HG03378 (cell line): ENCODE results near the gene RUNX3.

Experiments
- ATAC-seq: cut with Tn5 transposase; IDR thresholded peaks from one replicate; pipeline ENCODE4 v1.9.1; 2021; ENCODE audit warnings: mild to moderate bottlenecking, moderate library complexity; ENCODE audit not compliant: unreplicated experiment

The RUNX3 gene

GRCh38 chr1:24948079-24948827, 18.2 kb upstream of the RUNX3 start:
- ATAC-seq: no peak

GRCh38 chr1:24946861-24947658, 17.0 kb upstream of the RUNX3 start:
- ATAC-seq: peak; percentile 71

GRCh38 chr1:24945354-24946326, 15.6 kb upstream of the RUNX3 start:
- ATAC-seq: no peak

- ATAC-seq: no peak
These were observed 14.2 kb upstream of the RUNX3 start for GRCh38 chr1:24944318-24944717.

GRCh38 chr1:24942789-24943188, 12.7 kb upstream of the RUNX3 start:
- ATAC-seq: no peak

- ATAC-seq: no peak
These were observed 11.5 kb upstream of the RUNX3 start for GRCh38 chr1:24941564-24941963.

GRCh38 chr1:24940231-24940630, 10.2 kb upstream of the RUNX3 start:
- no peak for ATAC-seq

- ATAC-seq: no peak
These were observed 9.7 kb upstream of the RUNX3 start for GRCh38 chr1:24939675-24940193.

GRCh38 chr1:24939040-24939674, 9.1 kb upstream of the RUNX3 start:
- ATAC-seq: no peak

GRCh38 chr1:24938276-24938675, 8.2 kb upstream of the RUNX3 start:
- no peak for ATAC-seq

- no peak for ATAC-seq
These were observed 6.6 kb upstream of the RUNX3 start for GRCh38 chr1:24936684-24937083.

- ATAC-seq: no peak
These were observed 5.8 kb upstream of the RUNX3 start for GRCh38 chr1:24935615-24936484.

- ATAC-seq: no peak
These were observed 5.1 kb upstream of the RUNX3 start for GRCh38 chr1:24935196-24935526.

- ATAC-seq: no peak
These were observed 4.5 kb upstream of the RUNX3 start for GRCh38 chr1:24934310-24935195.

GRCh38 chr1:24933468-24933867, 3.4 kb upstream of the RUNX3 start:
- ATAC-seq: no peak

- ATAC-seq: no peak
These were observed 2.7 kb upstream of the RUNX3 start for GRCh38 chr1:24932725-24933294.

- ATAC-seq: no peak
These were observed 2.2 kb upstream of the RUNX3 start for GRCh38 chr1:24932284-24932683.
